Amniotic stem cell (primary cell): ENCODE results near the gene UTS2.

Experiments
- DNase-seq: peaks from one replicate; lab custom pipeline; 2025; lab: John Stamatoyannopoulos, UW

UTS2 gene, protein sequence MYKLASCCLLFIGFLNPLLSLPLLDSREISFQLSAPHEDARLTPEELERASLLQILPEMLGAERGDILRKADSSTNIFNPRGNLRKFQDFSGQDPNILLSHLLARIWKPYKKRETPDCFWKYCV

DNA sequence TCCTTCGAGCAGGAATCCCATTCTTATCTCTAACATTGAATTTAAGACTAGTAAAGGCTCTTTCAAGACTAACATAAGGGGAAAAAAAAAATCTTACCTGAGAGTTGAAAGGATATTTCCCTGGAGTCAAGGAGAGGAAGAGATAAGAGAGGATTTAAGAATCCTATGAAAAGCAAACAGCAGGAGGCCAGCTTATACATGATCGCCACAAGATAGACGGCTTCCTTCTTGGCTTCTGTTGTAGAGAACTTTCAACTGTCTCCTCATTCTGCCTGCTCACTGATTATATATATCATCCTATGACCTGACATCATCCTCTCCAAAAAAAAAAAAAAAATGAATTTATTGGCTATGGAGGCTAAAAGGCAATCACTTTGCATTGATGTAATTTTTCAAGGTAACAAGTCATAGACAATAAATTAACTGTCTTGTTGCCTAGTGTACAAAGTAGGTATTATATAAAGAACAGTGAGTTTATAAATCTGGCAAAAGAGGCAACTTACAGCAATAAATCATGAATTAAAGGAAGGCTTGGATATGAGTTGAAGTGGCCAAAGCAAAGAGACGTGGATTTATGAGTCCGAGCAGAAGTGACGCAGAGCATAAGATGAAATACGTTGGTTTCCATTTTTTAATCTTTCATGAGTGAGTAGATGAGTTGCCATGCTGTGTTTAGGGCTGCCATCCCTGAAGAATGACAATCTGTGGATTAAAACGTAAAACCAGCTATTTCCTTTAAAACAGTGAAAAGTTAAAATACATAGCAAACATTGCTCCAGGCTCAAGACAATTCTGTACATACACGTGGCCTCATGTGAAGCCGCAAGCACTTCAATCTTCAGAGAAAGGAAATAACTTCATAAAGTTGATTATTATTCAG is at the start of gene UTS2:
Gene UTS2, minus strand, starts transcription at position 262 of the 880 bp plus-strand sequence. Its CDS starts 62 bp downstream, at position 200.
- DNase-seq, result no peak

GRCh38 chr1:7899741-7900140 is 46.9 kb upstream of the UTS2 start:
- DNase-seq, result no peak

GRCh38 chr1:7898962-7899361 is 46.1 kb upstream of the UTS2 start:
- DNase-seq, result no peak

DNA sequence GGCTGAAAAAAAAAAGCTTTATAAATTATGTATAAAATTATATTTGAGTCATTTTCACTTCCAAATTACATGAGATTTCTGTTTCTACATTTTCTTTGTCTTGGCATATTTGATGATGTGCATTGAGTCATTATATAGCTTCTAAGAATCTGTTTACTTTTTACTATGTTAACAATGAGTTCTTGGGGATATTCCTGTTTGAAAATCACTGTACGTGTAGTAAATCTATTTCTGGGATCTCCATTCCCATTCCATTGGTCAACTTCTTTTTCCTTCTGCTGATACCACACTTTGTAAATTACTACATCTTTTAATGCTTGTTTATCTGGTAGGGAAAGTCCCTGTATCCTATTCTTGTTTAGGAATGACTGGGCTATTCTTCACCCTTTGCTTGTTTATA is 44.1 kb upstream of the UTS2 start:
- DNase-seq, result no peak

DNA sequence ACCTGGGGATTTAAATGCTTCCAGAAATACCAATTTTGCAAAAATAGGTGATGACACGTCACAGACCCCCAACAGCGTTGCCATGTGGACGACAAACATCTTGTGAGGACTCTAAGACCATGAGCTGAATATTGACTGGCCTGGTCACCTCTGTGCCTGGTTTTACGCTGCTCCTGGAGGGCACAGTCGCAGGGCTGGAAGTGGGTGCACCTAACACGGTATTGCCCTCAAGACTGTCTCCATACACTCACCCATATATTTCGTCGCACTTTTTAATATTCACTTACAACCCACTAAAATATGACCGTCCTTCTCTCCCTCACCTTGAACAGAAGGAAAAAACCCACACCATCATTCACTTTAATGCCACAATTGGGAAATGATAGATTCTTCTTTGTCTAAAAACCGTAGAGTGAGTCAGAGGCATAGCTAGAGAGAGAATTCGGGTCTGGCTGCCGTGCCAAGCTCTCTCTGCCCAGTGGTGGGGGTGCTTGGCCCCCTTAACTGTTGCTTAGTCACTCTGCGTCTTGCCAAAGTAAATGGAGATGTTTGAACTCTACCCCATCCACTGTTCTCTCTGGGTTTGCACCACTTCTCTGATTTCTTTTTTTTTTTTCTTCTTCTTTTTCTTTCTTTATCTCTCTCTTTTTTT is 40.8 kb upstream of the UTS2 start:
- no peak for DNase-seq

GRCh38 chr1:7891804-7892203 is 38.9 kb upstream of the UTS2 start:
- DNase-seq, result no peak

DNA sequence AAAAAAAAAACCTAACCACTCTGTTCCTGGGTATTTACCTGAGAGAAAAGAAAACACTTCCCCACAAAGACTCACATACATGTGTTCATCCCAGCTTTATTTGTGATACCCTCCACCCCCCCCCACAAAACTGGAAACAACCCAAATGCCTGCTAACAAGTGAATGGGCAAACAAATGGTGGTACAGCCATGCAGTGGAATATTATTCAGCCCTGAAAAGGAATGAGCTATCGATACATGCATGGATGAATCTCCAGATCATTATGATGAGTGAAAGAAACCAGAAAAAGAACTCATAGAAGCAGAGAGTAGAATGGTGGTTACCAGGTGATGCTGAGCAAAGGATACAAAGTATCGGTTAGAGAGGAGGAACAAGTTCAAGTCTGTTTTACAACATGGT is 38.0 kb upstream of the UTS2 start:
- DNase-seq, result no peak

DNA sequence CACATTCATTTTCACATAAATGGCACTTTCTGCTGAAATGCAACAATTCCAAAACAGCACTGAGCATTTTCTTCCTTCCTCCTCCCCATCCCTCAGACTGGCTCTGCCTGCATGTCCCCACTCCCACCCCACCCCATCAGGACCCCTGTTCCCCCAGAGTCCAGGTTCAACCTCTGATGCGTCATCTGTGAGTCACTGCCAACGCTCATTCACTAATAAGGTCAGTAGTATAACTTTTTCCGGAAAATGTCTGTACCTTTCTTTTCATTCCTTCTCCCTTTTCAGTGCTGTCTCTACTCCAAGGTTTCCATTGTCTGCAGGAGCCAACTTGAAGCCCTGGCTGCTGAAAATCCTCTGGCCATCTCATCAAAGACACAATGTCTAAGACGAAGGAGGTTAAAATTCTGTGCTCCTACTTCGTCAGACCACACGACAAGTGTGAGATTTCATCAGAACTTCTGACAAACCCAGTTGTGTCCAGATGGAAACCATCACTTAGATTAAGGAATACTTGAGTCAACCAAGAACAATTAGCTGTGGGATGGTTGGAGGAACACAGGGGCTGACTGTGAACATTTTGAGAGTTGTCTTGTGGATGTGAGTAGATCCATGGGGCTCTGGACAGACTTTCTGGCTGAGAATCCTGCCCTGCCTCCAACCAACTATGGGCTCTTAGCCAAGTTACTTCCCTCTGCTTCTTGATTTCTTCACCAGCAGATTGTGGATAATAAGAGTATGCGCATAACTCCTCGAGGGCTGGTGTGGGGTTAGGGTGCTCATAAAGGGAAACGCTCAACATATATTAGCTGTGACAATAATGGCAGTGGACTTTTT is 35.6 kb upstream of the UTS2 start:
- DNase-seq, result no peak

- DNase-seq, result no peak
Observed at GRCh38 chr1:7886405-7886745, 33.5 kb upstream of the UTS2 start.

- DNase-seq, result no peak
Observed at GRCh38 chr1:7885513-7886404, 32.9 kb upstream of the UTS2 start.

- no peak for DNase-seq
Observed at GRCh38 chr1:7884757-7885156, 31.9 kb upstream of the UTS2 start.

DNA sequence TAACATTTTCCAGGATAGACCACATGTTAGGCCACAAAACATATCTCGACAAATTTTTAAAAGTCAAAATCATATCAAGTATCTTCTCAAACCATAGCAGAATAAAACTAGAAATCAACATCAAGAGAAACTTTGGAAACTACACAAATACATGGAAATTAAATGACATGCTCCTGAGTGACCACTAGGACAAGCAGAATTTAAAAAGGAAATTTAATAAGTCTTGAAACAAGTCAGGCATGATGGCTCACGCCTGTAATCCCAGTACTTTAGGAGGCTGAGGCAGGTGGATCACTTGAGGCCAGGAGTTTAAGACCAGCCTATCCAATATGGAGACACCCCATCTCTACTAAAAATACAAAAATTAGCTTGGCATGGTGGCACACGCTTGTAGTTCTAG is 26.4 kb upstream of the UTS2 start:
- DNase-seq, result no peak

DNA sequence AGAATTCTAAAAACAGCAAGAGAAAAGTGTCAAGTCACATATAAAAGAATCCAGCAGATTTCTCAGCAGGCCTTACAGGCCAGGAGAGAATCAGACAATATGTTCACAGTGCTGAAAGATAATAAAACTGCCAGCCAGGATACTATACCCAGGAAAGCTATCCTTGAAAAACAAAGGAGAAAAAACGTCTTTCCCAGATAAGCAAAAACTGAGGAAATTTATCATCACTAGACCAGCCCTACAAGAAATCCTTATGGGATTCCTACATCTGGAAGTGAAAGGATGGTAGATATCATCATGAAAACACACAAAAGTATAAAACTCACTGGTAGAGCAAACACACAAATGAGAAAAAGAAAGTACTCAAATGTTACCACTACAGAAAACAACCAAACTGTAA is 25.2 kb upstream of the UTS2 start:
- no peak for DNase-seq

DNA sequence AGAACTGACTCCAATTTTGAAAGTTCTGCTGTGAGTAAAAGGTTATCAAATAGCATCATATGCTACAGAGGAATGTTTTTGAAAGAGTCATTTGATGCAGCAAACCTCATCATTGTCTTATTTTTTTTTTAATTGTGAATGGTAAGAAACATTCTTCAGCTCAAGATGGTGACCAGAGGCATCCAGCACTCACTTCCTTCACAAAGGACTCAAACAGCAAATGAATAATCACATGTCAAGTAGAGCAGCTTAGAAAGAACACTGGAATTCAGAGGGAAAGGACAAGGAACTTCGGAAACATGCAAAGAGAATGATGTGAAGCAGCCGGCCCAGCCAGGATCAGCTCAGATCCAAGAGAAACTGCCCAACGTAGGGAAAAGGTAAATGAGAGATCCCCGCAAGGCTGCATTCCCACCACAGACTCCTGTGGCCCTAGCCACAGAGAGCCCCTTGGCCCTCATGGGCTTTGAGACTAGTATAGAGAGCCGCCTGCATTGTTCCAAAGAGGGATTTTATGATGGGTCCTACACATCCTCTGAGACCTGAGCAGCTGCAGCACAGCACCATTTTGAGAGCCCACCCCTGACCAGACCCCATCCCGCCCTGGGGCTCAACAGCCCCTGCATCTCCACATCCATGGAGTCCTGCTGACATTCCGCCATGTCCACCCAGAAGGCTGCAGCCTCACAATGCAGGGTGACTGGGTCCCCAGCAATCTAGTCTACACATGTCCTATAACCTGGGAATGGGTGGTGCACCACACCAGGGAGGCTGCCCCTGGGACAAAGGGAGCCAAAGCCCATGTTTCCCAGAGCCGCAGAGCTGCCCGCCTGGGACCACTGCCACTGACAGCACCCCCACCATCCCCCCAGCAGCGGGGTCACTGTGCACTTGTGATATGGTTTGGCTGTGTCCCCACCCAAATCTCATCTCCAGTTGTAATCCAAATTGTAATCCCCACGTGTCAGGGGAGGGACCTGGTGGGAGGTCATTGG is 21.2 kb upstream of the UTS2 start:
- DNase-seq, result no peak

- DNase-seq, result no peak
Observed at GRCh38 chr1:7871136-7871535, 18.3 kb upstream of the UTS2 start.

DNA sequence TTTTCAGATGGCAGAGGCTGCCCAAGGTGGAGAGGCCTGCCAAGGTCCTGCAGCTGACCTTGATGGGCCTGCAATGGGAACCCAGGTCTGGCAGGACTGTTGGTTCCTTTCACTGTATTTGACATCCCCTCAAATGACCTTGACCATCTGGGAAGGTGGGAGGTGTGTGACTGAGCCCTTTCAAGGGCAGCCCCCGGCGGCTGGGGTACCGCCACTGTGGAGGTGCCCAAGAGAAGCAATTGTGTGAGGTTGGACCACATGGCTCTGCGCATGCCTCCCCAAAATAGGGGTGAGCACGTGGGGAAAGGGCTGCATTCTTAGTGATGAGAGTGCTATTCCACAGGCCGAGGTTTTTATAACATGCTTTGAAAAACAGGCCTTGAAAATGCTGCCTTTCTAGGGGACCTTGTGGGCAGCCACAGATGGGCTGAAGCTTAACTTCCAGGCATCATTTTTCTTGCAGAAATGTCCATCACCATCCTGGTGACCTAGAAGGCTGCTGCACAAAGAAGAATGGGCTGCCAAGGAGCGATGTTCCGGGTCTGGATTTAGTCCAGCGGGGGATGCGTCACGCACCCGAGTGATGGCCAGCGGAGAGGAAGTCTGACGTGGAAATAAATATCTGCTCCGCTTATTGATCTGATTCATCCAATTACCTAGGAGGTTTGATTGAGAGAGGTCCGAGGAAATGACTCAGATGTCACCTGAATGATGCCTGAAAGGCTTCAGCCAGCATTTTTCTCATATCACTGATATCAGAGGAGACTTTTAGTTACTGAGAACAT is 16.5 kb upstream of the UTS2 start:
- no peak for DNase-seq

GRCh38 chr1:7868070-7868780 is 15.4 kb upstream of the UTS2 start:
- DNase-seq, result no peak

DNA sequence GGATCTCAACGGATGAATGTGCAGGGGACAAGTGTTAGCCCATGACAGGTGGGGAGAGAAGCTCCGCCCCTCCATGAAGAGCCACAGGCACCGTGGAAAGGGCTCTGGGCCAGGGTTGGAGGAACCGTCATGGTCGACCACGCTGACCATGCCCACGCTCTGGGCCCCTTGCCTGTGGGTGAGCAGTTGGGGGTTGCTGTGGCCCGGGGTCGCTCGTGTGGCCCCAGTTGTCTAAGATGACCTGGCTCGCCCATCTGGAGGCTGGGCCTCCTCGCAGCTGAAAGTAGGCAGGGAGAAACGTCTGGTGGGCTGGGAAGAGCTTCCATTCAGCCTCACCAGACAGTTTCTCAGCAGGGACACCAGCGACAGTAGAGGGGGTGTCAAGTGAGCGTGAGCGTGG is 13.1 kb upstream of the UTS2 start:
- no peak for DNase-seq
